GM19238 (cell line): ENCODE results near the gene PRPF40B.
"Not testable (repeated sequence)": the region's sequence is repeated elsewhere in the genome, so short reads cannot be mapped to it uniquely, and the experiment has no call there.

Source experiments
- DNase-seq: peaks from one replicate; pipeline ENCODE4 v3.0.0; 2011; ENCODE audit warnings: low spot score; ENCODE audit not compliant: insufficient read length

PRPF40B gene

GRCh38 chr12:49623142-49623904 is at the start of gene PRPF40B:
PRPF40B (plus strand) TSS chr12:49623561; CDS start chr12:49623591, 30 bp downstream.
- DNase-seq = peak; percentile 97

- DNase-seq = no peak
These were observed 45.6 kb upstream of the PRPF40B start for GRCh38 chr12:49577589-49578315.

- no peak for DNase-seq
These were observed 44.8 kb upstream of the PRPF40B start for GRCh38 chr12:49578471-49579112.

GRCh38 chr12:49580572-49581535 is 42.5 kb upstream of the PRPF40B start:
- DNase-seq = peak; percentile 62

- no peak for DNase-seq
These were observed 41.2 kb upstream of the PRPF40B start for GRCh38 chr12:49582201-49582600.

GRCh38 chr12:49582850-49583249 is 40.5 kb upstream of the PRPF40B start:
- no peak for DNase-seq

GRCh38 chr12:49583366-49584094 is 39.8 kb upstream of the PRPF40B start:
- no peak for DNase-seq

GRCh38 chr12:49584591-49584990 is 38.8 kb upstream of the PRPF40B start:
- no peak for DNase-seq

- no peak for DNase-seq
These were observed 37.6 kb upstream of the PRPF40B start for GRCh38 chr12:49585477-49586459.

GRCh38 chr12:49587174-49587908 is 36.0 kb upstream of the PRPF40B start:
- no peak for DNase-seq

- no peak for DNase-seq
These were observed 35.1 kb upstream of the PRPF40B start for GRCh38 chr12:49588281-49588680.

- DNase-seq = no peak
These were observed 34.4 kb upstream of the PRPF40B start for GRCh38 chr12:49588721-49589516.

GRCh38 chr12:49598527-49598926 is 24.8 kb upstream of the PRPF40B start:
- no peak for DNase-seq

GRCh38 chr12:49599961-49600360 is 23.4 kb upstream of the PRPF40B start:
- no peak for DNase-seq

GRCh38 chr12:49603721-49604120 is 19.6 kb upstream of the PRPF40B start:
- no peak for DNase-seq

- no peak for DNase-seq
These were observed 18.5 kb upstream of the PRPF40B start for GRCh38 chr12:49604856-49605255.

- DNase-seq = not testable (repeated sequence)
These were observed 17.8 kb upstream of the PRPF40B start, which contains the start of gene FAM186B for GRCh38 chr12:49605539-49605938. FAM186B (minus strand) TSS chr12:49605639; CDS start chr12:49605477, 162 bp downstream.
